A549 (cell line): ENCODE results near the gene CALR3. TPM values are rescaled to one million over a fixed set of nuclear protein-coding genes. Genes with fewer than 3 reads are reported as not detected.

Experiments used
- ATAC-seq, 2 experiments: fragments of 200-7000 bp in 1 of 2; fragments of >200 bp in 1 of 2; cut with Nextera tagmentation in 1 of 2; cut with Tn5 transposase in 1 of 2; 3 replicates each; pipeline versions ENCODE4 v1.8.0 to v1.9.1; 2018 to 2020; ENCODE audit warnings: mild to moderate bottlenecking in 1 of 2, moderate library complexity in 1 of 2
- CTCF ChIA-PET: fragments of 300-600 bp; sonication (Branson Sonifier 250); formaldehyde crosslinking; extraction: SDS; loops from one replicate; lab custom pipeline; 2021; ENCODE audit warnings: antibody characterized with exemption, inconsistent platforms; lab: Yijun Ruan, JAX
- POLR2A ChIA-PET: fragments of 350-600 bp; formaldehyde crosslinking; extraction: SDS; loops from one replicate; lab custom pipeline; 2021; ENCODE audit warnings: antibody characterized with exemption, inconsistent platforms; lab: Yijun Ruan, JAX
- DNase-seq, 2 experiments: peaks; one replicate each; pipeline versions ENCODE4 v3.0.0 to v3.0.0-alpha.2; 2011 to 2016; ENCODE audit warnings: low read depth in 1 of 2, low spot score in 1 of 2
- FAIRE-seq: peaks from 2 replicates; lab custom pipeline; 2011; peaks lifted over from hg19 to GRCh38; lab: Jason Lieb, UNC
- H3K27ac ChIP-seq, 2 experiments: fragments of >200 bp; sonication (Bioruptor Twin); formaldehyde crosslinking; 3 replicates each; pipeline ENCODE4 v1.5.1; 2016 to 2017
- H3K4me1 ChIP-seq: fragments of >200 bp; sonication (Bioruptor Twin); formaldehyde crosslinking; 3 replicates; pipeline ENCODE4 v1.6.1; 2016
- H3K4me2 ChIP-seq: fragments of >200 bp; sonication (Bioruptor Twin); formaldehyde crosslinking; 3 replicates; pipeline ENCODE4 v1.6.1; 2016
- H3K4me3 ChIP-seq: fragments of >200 bp; sonication (Bioruptor Twin); formaldehyde crosslinking; 3 replicates; pipeline ENCODE4 v1.5.1; 2016
- H3K9me3 ChIP-seq: fragments of >200 bp; sonication (Bioruptor Twin); formaldehyde crosslinking; 3 replicates; pipeline ENCODE4 v1.6.1; 2016
- ATOH8 ChIP-seq: fragments of 250-450 bp; sonication (Bioruptor Pico); IDR thresholded peaks from 2 replicates; pipeline ENCODE4 v1.5.0; 2020; ENCODE audit warnings: low read depth, mild to moderate bottlenecking, moderate library complexity
- CBX2 ChIP-seq: fragments of 200-600 bp; sonication (generic); IDR thresholded peaks from 2 replicates; pipeline ENCODE4 v1.6.1; 2016; ENCODE audit warnings: low read depth, mild to moderate bottlenecking, borderline replicate concordance
- CBX8 ChIP-seq: fragments of 200-600 bp; sonication (generic); IDR thresholded peaks from 2 replicates; pipeline ENCODE4 v1.6.1; 2016
- CHD2 ChIP-seq: fragments of 150-350 bp; IDR thresholded peaks from 2 replicates; pipeline ENCODE4 v1.6.1; 2014; ENCODE audit warnings: low read length; ENCODE audit not compliant: partially characterized antibody
- CHD4 ChIP-seq: fragments of 200-600 bp; sonication (generic); IDR thresholded peaks from 2 replicates; pipeline ENCODE4 v1.6.1; 2016; ENCODE audit warnings: antibody characterized with exemption, mild to moderate bottlenecking, borderline replicate concordance
- CTCF ChIP-seq: fragments of >200 bp; sonication (Bioruptor Twin); formaldehyde crosslinking; IDR thresholded peaks from 3 replicates; pipeline ENCODE4 v1.5.1; 2016
- ELK1 ChIP-seq: fragments of 150-350 bp; IDR thresholded peaks from 2 replicates; pipeline ENCODE4 v1.6.1; 2014; ENCODE audit warnings: low read depth, mild to moderate bottlenecking, low read length
- EP300 ChIP-seq, 2 experiments: fragments of >200 bp; sonication (Bioruptor Twin); formaldehyde crosslinking; IDR thresholded peaks; 2 replicates in 1 of 2; 3 replicates in 1 of 2; pipeline ENCODE4 v1.6.1; 2016 to 2017
- ESRRA ChIP-seq: fragments of 150-350 bp; IDR thresholded peaks from 2 replicates; pipeline ENCODE4 v1.6.1; 2014; ENCODE audit warnings: mild to moderate bottlenecking, low read length, borderline replicate concordance
- FOXS1 ChIP-seq: fragments of 250-450 bp; sonication (Bioruptor Pico); IDR thresholded peaks from 2 replicates; pipeline ENCODE4 v1.5.0; 2020; ENCODE audit warnings: mild to moderate bottlenecking, moderate library complexity
- GATA3 ChIP-seq: IDR thresholded peaks from 2 replicates; pipeline ENCODE4 v1.6.1; 2012; ENCODE audit warnings: borderline replicate concordance
- HES2 ChIP-seq: fragments of >200 bp; sonication (Bioruptor Twin); formaldehyde crosslinking; IDR thresholded peaks from 2 replicates; pipeline ENCODE4 v1.6.1; 2016
- KDM1A ChIP-seq: fragments of 200-600 bp; sonication (generic); IDR thresholded peaks from 2 replicates; pipeline ENCODE4 v1.6.1; 2016; ENCODE audit warnings: low read depth, mild to moderate bottlenecking
- NFE2L2 ChIP-seq: fragments of 150-350 bp; conservative IDR thresholded peaks from 2 replicates; pipeline ENCODE4 v1.6.1; 2014; ENCODE audit warnings: low read length
- NPAS2 ChIP-seq: fragments of 250-450 bp; sonication (Bioruptor Pico); IDR thresholded peaks from 2 replicates; pipeline ENCODE4 v1.8.0; 2022; ENCODE audit warnings: mild to moderate bottlenecking, moderate library complexity, borderline replicate concordance
- POLR2A ChIP-seq: IDR thresholded peaks from 2 replicates; pipeline ENCODE4 v1.6.1; 2012; ENCODE audit warnings: mild to moderate bottlenecking, low read length
- RCOR1 ChIP-seq: fragments of 150-350 bp; IDR thresholded peaks from 2 replicates; pipeline ENCODE4 v1.6.1; 2014; ENCODE audit warnings: antibody characterized with exemption, low read length, low read depth
- REST ChIP-seq: fragments of 200-600 bp; sonication (generic); IDR thresholded peaks from 2 replicates; pipeline ENCODE4 v1.6.1; 2016; ENCODE audit warnings: antibody characterized with exemption, mild to moderate bottlenecking, moderate library complexity
- USF2 ChIP-seq: fragments of 450-650 bp; IDR thresholded peaks from 2 replicates; pipeline ENCODE4 v1.6.1; 2014; ENCODE audit warnings: antibody characterized with exemption
- WGBS: methylation state at CpG from one replicate; pipeline ENCODE4 v1.1.6; 2017; ENCODE audit errors: missing lambda C conversion rate; 5-methylcytosine and 5-hydroxymethylcytosine counted together
- polyA plus RNA-seq, 4 experiments: library from polyadenylated mRNA; depleted of rRNA in 3 of 4; stranded (reverse); fragments of >200 nt; fragmentation: RNase III in 1 of 4; extraction: RNeasy Plus Mini Kit Qiagen cat#74134 plus additional on column Dnase treatment in 1 of 4; gene quantifications; 2 replicates in 3 of 4; 3 replicates in 1 of 4; pipeline ENCODE4 v1.2.3, GENCODE V29; 2011 to 2017

The CALR3 gene
- polyA plus RNA-seq, 2 of the 4 experiments (the other 2 are of a cell fraction): 0.10 TPM; not detected in 1

GRCh38 chr19:16509141-16510061 lies 13.4 kb upstream of the CALR3 start:
- no peaks in the 10 kb centered on the region for H3K4me1 ChIP-seq
- ATAC-seq: no peak
- no peak overlapping the region for H3K4me3 ChIP-seq
- FAIRE-seq: no peak
- WGBS: 94% methylated on average over 27 of the region's 28 CpGs
- H3K9me3 ChIP-seq: no peaks in the 10 kb centered on the region
- ChIA-PET POLR2A (interaction anchor here (1.0 kb wide), 1 partner anchor 13 kb away, joined by 3 read pairs; the partner anchor contains the start of genes C19orf44 and CALR3), CTCF (interaction anchor here (1.1 to 1.3 kb wide), 2 partner anchors 8 to 13 kb away, joined by 3 to 4 read pairs; partner anchors contain the start of genes C19orf44 and CALR3)
- no peak overlapping the region for H3K27ac ChIP-seq
- no peak overlapping the region for H3K4me2 ChIP-seq
- TF ChIP-seq GATA3: no peak
- no peak for TF ChIP-seq KDM1A
- no peak for TF ChIP-seq ATOH8 (CRISPR knock-in tag)
- TF ChIP-seq EP300 (IDR thresholded peaks at IDR 0.05): no peak
- no peak for TF ChIP-seq CBX8
- TF ChIP-seq CBX2: no peak
- no peak for TF ChIP-seq POLR2A
- no peak for DNase-seq

- H3K4me2 ChIP-seq: no peak overlapping the region
- TF ChIP-seq CHD2 (no peak), HES2 (no peak), CBX2 (no peak), REST (no peak), ATOH8 (CRISPR knock-in tag) (no peak), NFE2L2 (no peak), ESRRA (no peak)
- H3K9me3 ChIP-seq: no peaks in the 10 kb centered on the region
- H3K27ac ChIP-seq: no peak overlapping the region
- ChIA-PET POLR2A (interaction anchor here (1.0 kb wide), 1 partner anchor 13 kb away, joined by 3 read pairs; the partner anchor contains the start of genes C19orf44 and CALR3), CTCF (interaction anchor here (1.1 to 1.3 kb wide), 2 partner anchors 9 to 12 kb away, joined by 3 to 4 read pairs; partner anchors contain the start of genes C19orf44 and CALR3)
- H3K4me1 ChIP-seq: no peaks in the 10 kb centered on the region
- DNase-seq (no peak), FAIRE-seq (no peak), ATAC-seq (no peak)
- no peak overlapping the region for H3K4me3 ChIP-seq
- 95% methylated on average over 5 of the region's 5 CpGs for WGBS
Measured at GRCh38 chr19:16508546-16508945, 12.6 kb upstream of the CALR3 start.

- DNase-seq: no peak
- no peaks in the 10 kb centered on the region for H3K9me3 ChIP-seq
- H3K27ac ChIP-seq: no peak overlapping the region
- CTCF ChIA-PET: interaction anchor here (0.7 kb wide), 1 partner anchor 30 kb away, joined by 3 read pairs; no protein-coding TSS in a partner anchor
- H3K4me1 ChIP-seq: no peaks in the 10 kb centered on the region
- no peak for FAIRE-seq
- WGBS: 93% methylated on average over 6 of the region's 6 CpGs
- no peak for ATAC-seq
- POLR2A ChIA-PET: no interaction called here
- H3K4me2 ChIP-seq: no peak overlapping the region
- H3K4me3 ChIP-seq: no peak overlapping the region
- TF ChIP-seq CBX2: no peak
- TF ChIP-seq RCOR1: no peak
- no peak for TF ChIP-seq FOXS1 (CRISPR knock-in tag)
- TF ChIP-seq ELK1: no peak
- TF ChIP-seq CHD4: no peak
- TF ChIP-seq KDM1A: no peak
- no peak for TF ChIP-seq NPAS2 (CRISPR knock-in tag)
- TF ChIP-seq CTCF: no peak
- TF ChIP-seq USF2: no peak
Measured at GRCh38 chr19:16506961-16507360, 11.0 kb upstream of the CALR3 start.
